Subcutaneous adipose tissue (tissue), 4 donors: ENCODE results near the gene CFAP74. TPM values are rescaled to one million over a fixed set of nuclear protein-coding genes. Genes with fewer than 3 reads are reported as not detected.

ENCODE experiments used
- CTCF ChIP-seq: fragments of 450-650 bp; IDR thresholded peaks from one replicate; pipeline ENCODE4 v1.5.1; 2016; ENCODE audit warnings: low read depth, mild to moderate bottlenecking, control low read depth, antibody characterized with exemption, moderate library complexity
- total RNA-seq, 4 donors: library from RNA; depleted of rRNA; stranded (reverse); fragments of >200 nt; gene quantifications; one replicate each; pipeline ENCODE4 v1.1.0, GENCODE V29; 2016

The CFAP74 gene
- total RNA-seq, 4 donors from 2014 or later = 0.16 TPM; not detected in 3

- no peak for TF ChIP-seq CTCF
Observed at GRCh38 chr1:1879942-1880341, 123.6 kb downstream of the CFAP74 start.

GRCh38 chr1:1877865-1878436 is 125.6 kb downstream of the CFAP74 start:
- TF ChIP-seq CTCF = no peak

GRCh38 chr1:1876335-1876930 is 127.2 kb downstream of the CFAP74 start:
- TF ChIP-seq CTCF = no peak

- no peak for TF ChIP-seq CTCF
Observed at GRCh38 chr1:1875932-1876331, 127.7 kb downstream of the CFAP74 start.

- TF ChIP-seq CTCF = no peak
Observed at GRCh38 chr1:1874901-1875300, 128.7 kb downstream of the CFAP74 start.

- TF ChIP-seq CTCF = no peak
Observed at GRCh38 chr1:1873186-1873585, 130.4 kb downstream of the CFAP74 start.

- no peak for TF ChIP-seq CTCF
Observed at GRCh38 chr1:1872329-1872994, 131.1 kb downstream of the CFAP74 start.

Other genes starting within 250 kb of the CFAP74 start
- gene NADK, start 225.3 kb downstream of the CFAP74 start, total RNA-seq = 100 to 1,000 TPM in 3 of 4 donors, 10 to 100 TPM in 1; 98.8 to 147 (median 111) TPM
- 100 to 1,000 TPM; 157 to 173 (median 164) TPM for gene GNB1, start 112.7 kb downstream of the CFAP74 start, total RNA-seq
- 1 to 10 TPM in 1 of 4 donors, not detected in 3; 1.3 TPM for gene CALML6, start 88.5 kb downstream of the CFAP74 start, total RNA-seq
- gene TMEM52, start 84.5 kb downstream of the CFAP74 start, total RNA-seq = 1 to 10 TPM in 3 of 4 donors, not detected in 1; 1.3 to 9.8 (median 1.7) TPM
- 1 to 10 TPM in 1 of 4 donors, not detected in 3; 1.3 TPM for gene GABRD, start 15.6 kb upstream of the CFAP74 start, total RNA-seq
- gene PRKCZ, start 46.6 kb upstream of the CFAP74 start, total RNA-seq = 1 to 10 TPM in 2 of 4 donors, under 1 TPM in 1, not detected in 1; 0.49 to 1.9 (median 1.1) TPM
- 10 to 100 TPM; 15.8 to 41.1 (median 34.1) TPM for gene FAAP20, start 191.0 kb upstream of the CFAP74 start, total RNA-seq
- 10 to 100 TPM; 24.3 to 67.6 (median 27.8) TPM for gene SKI, start 224.5 kb upstream of the CFAP74 start, total RNA-seq